ENCODE results near the gene ZBTB4.

ZBTB4 gene

DNA sequence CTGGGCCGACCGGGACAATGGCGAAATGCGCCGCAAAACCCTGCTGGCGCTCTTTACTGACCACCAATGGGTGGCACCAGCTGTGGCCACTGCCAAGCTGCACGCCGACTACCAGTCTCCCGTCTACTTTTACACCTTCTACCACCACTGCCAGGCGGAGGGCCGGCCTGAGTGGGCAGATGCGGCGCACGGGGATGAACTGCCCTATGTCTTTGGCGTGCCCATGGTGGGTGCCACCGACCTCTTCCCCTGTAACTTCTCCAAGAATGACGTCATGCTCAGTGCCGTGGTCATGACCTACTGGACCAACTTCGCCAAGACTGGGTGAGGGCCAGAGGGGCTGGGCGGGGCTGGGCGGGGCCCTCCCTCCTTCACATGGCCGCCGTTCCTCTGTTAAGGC is 63.6 kb downstream of the ZBTB4 start:
- H3K4me1 ChIP-seq (ENCODE audit: control insufficient read depth in 5 of 5, insufficient read depth in 5 of 5, low read length in 5 of 5), result peaks cover 0 to 4% (median 0%) of the 10 kb centered on the region in 5 donors
- no peak overlapping the region for H3K9ac ChIP-seq (ENCODE audit: low read length in 5 of 5)
- H3K9me3 ChIP-seq (ENCODE audit: control insufficient read depth in 5 of 5, low read length in 5 of 5), result no peaks in the 10 kb centered on the region
- H3K4me3 ChIP-seq (ENCODE audit: low read depth in 1 of 5, low read length in 5 of 5), result no peak overlapping the region
- H3K36me3 ChIP-seq (ENCODE audit: control insufficient read depth in 5 of 5, insufficient read depth in 5 of 5, low read length in 5 of 5), result peaks cover 0 to 19% (median 8%) of the 10 kb centered on the region in 5 donors
- H3K27me3 ChIP-seq (ENCODE audit: control insufficient read depth in 5 of 5, insufficient read depth in 4 of 5, low read length in 5 of 5), result peaks cover 0 to 16% (median 5%) of the 10 kb centered on the region in 5 donors
- no peak overlapping the region for H3K27ac ChIP-seq (ENCODE audit: low read depth, low read length)

- peaks cover 0 to 4% (median 0%) of the 10 kb centered on the region in 5 donors for H3K4me1 ChIP-seq (ENCODE audit: control insufficient read depth in 5 of 5, insufficient read depth in 5 of 5, low read length in 5 of 5)
- H3K9me3 ChIP-seq (ENCODE audit: control insufficient read depth in 5 of 5, low read length in 5 of 5), result no peaks in the 10 kb centered on the region
- H3K4me3 ChIP-seq (ENCODE audit: low read depth in 1 of 5, low read length in 5 of 5), result no peak overlapping the region
- no peak overlapping the region for H3K27ac ChIP-seq (ENCODE audit: low read depth, low read length)
- peaks cover 0 to 15% (median 3%) of the 10 kb centered on the region in 5 donors for H3K27me3 ChIP-seq (ENCODE audit: control insufficient read depth in 5 of 5, insufficient read depth in 4 of 5, low read length in 5 of 5)
- peaks cover 0 to 23% (median 11%) of the 10 kb centered on the region in 5 donors for H3K36me3 ChIP-seq (ENCODE audit: control insufficient read depth in 5 of 5, insufficient read depth in 5 of 5, low read length in 5 of 5)
- no peak overlapping the region for H3K9ac ChIP-seq (ENCODE audit: low read length in 5 of 5)
These were observed 64.6 kb downstream of the ZBTB4 start for GRCh38 chr17:7414837-7415236.

DNA sequence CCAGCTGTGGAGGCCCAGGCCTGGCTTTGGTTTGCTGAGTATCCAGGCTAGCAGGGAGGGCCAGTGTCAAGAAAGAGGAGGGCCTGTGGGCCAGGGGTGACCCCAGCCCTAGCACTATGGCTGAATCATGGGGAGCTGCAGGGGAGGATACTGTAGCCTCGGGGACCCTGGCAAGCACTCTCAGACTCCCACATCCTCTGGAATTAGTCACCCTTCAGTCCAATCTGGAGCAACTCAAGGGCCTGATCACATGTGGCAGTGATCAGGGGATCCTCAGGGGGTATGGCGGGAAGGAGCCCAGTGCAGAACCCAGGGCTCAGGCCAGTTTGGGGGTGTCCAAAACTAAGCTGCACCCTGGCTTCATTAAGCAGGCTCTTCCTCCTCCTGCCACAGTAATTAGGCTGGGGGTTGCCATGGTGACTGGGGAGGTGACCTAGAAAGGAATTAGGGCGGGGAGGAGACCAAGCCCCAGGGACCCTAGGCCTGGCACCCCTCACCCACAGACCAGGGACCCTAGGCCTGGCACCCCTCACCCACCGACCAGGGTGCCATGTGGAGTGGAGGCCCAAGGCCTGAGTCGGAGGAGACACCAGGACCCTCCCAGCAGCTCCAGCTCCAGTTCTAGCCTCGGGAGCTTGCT is 66.0 kb downstream of the ZBTB4 start:
- peaks cover 0 to 4% (median 0%) of the 10 kb centered on the region in 5 donors for H3K4me1 ChIP-seq (ENCODE audit: control insufficient read depth in 5 of 5, insufficient read depth in 5 of 5, low read length in 5 of 5)
- H3K4me3 ChIP-seq (ENCODE audit: low read depth in 1 of 5, low read length in 5 of 5), result no peak overlapping the region
- H3K27ac ChIP-seq (ENCODE audit: low read depth, low read length), result no peak overlapping the region
- peak overlapping the region in 1 of 5 donors; percentile 22 for H3K9ac ChIP-seq (ENCODE audit: low read length in 5 of 5)
- H3K9me3 ChIP-seq (ENCODE audit: control insufficient read depth in 5 of 5, low read length in 5 of 5), result no peaks in the 10 kb centered on the region
- peaks cover 0 to 37% (median 24%) of the 10 kb centered on the region in 5 donors for H3K36me3 ChIP-seq (ENCODE audit: control insufficient read depth in 5 of 5, insufficient read depth in 5 of 5, low read length in 5 of 5)
- peaks cover 0 to 4% (median 0%) of the 10 kb centered on the region in 5 donors for H3K27me3 ChIP-seq (ENCODE audit: control insufficient read depth in 5 of 5, insufficient read depth in 4 of 5, low read length in 5 of 5)

DNA sequence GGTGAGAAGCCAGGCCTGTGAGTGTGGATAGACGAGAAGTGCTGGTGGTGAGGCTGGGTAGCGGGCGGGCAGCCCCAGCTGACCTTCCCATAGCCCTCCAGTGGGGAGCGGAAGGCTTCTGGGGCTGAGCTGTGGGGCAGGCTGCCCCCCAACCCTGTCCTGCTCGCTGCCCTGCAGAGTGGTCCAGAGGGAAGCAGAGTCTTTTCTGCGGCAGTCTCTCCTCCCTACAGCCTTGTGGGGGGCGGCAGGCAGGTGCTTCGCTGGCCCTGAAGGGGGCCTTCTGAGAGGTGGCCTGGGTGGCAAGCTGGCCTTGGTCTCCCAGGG is 68.0 kb downstream of the ZBTB4 start:
- H3K27ac ChIP-seq (ENCODE audit: low read depth, low read length), result no peak overlapping the region
- no peak overlapping the region for H3K9ac ChIP-seq (ENCODE audit: low read length in 5 of 5)
- no peaks in the 10 kb centered on the region for H3K9me3 ChIP-seq (ENCODE audit: control insufficient read depth in 5 of 5, low read length in 5 of 5)
- no peaks in the 10 kb centered on the region for H3K27me3 ChIP-seq (ENCODE audit: control insufficient read depth in 5 of 5, insufficient read depth in 4 of 5, low read length in 5 of 5)
- no peaks in the 10 kb centered on the region for H3K4me1 ChIP-seq (ENCODE audit: control insufficient read depth in 5 of 5, insufficient read depth in 5 of 5, low read length in 5 of 5)
- peaks cover 0 to 30% (median 17%) of the 10 kb centered on the region in 5 donors for H3K36me3 ChIP-seq (ENCODE audit: control insufficient read depth in 5 of 5, insufficient read depth in 5 of 5, low read length in 5 of 5)
- no peak overlapping the region for H3K4me3 ChIP-seq (ENCODE audit: low read depth in 1 of 5, low read length in 5 of 5)

DNA sequence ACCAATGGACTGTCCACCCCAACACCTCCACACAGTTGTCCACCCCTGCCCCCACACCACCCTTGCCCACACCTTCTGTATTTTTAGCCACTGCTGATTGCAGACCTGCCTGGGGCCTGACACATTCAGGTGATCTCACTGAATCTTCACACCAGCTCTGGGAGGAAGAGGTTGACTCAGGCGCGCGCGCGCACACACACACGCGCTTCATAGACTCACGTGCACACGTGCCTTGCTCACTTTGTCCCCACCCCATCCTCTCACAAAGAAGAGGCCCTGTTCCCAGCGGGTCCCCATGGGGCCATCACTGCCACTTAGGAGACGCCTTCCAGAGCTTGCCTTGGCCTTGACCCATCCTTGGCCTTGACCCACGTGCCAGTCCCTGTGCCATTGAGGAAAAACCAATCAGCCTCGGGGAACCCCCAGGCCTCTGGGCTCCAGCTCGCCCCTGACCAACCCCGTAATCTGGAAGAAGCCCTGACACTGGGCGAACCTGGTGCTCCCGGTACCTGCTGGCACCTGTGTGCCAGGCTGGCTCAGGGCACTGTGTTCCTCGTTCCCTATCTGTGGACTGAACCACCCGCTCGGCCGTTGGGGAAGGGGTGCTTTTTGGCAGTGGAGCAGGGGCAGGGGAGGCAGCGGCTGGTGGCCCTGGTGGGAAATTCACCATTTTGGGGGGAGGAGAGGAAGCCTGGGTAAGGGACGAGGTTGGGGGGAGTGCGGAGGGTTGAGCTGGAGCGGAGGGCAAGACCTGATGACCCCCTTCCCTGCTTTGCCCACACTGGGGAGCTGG is 68.6 kb downstream of the ZBTB4 start:
- Histone ChIP-seq H3K36me3 (ENCODE audit: control insufficient read depth in 5 of 5, insufficient read depth in 5 of 5, low read length in 5 of 5) (peaks cover 0 to 29% (median 17%) of the 10 kb centered on the region in 5 donors), H3K4me3 (ENCODE audit: low read depth in 1 of 5, low read length in 5 of 5) (no peak overlapping the region), H3K27ac (ENCODE audit: low read depth, low read length) (no peak overlapping the region), H3K4me1 (ENCODE audit: control insufficient read depth in 5 of 5, insufficient read depth in 5 of 5, low read length in 5 of 5) (peaks cover 0 to 5% (median 0%) of the 10 kb centered on the region in 5 donors), H3K9ac (ENCODE audit: low read length in 5 of 5) (no peak overlapping the region), H3K27me3 (ENCODE audit: control insufficient read depth in 5 of 5, insufficient read depth in 4 of 5, low read length in 5 of 5) (no peaks in the 10 kb centered on the region), H3K9me3 (ENCODE audit: control insufficient read depth in 5 of 5, low read length in 5 of 5) (no peaks in the 10 kb centered on the region)

GRCh38 chr17:7409716-7410115 is 69.7 kb downstream of the ZBTB4 start:
- peaks cover 0 to 19% (median 11%) of the 10 kb centered on the region in 5 donors for H3K36me3 ChIP-seq (ENCODE audit: control insufficient read depth in 5 of 5, insufficient read depth in 5 of 5, low read length in 5 of 5)
- no peak overlapping the region for H3K4me3 ChIP-seq (ENCODE audit: low read depth in 1 of 5, low read length in 5 of 5)
- H3K4me1 ChIP-seq (ENCODE audit: control insufficient read depth in 5 of 5, insufficient read depth in 5 of 5, low read length in 5 of 5), result peaks cover 0 to 16% (median 7%) of the 10 kb centered on the region in 5 donors
- no peak overlapping the region for H3K27ac ChIP-seq (ENCODE audit: low read depth, low read length)
- H3K9me3 ChIP-seq (ENCODE audit: control insufficient read depth in 5 of 5, low read length in 5 of 5), result no peaks in the 10 kb centered on the region
- no peak overlapping the region for H3K9ac ChIP-seq (ENCODE audit: low read length in 5 of 5)
- no peaks in the 10 kb centered on the region for H3K27me3 ChIP-seq (ENCODE audit: control insufficient read depth in 5 of 5, insufficient read depth in 4 of 5, low read length in 5 of 5)
